Measurements from ENCODE around the gene ABHD2. TPM values are rescaled to one million over a fixed set of nuclear protein-coding genes. Genes with fewer than 3 reads are reported as not detected.

ABHD2 gene
- total RNA-seq, 6 experiments from 2014 or later: 43.1 to 63.5 (median 51.8) TPM

DNA sequence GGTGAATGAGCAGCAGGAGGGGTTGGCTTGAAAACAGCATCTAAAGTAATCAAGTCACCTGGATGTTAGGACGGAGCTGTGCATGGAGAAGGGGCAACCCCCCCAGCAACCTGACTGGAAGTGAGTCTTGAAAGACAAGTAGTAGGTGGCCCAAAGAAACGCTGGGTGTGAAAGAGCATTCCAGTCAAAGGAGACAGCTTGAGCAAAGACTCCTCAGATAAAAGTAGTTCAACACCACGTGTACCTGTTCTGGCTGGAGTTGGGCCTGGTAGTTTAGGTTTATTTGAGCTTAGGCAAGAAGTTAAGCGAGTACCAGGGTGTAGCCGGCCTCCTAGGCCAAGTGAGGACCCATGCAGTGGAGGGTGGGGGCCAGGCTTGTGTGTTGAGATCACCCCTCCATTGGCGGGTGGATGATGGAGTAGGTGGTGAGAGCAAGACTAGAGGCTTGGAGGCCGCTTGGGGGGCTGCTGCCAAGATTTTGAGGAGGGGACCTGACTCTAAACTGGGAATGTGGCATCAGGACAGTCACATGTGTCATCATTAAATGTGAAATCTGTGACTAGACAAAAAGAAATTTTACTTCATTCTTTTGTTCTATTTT lies 61.3 kb downstream of the ABHD2 start:
- Mint-ChIP-seq H3K27me3 (ENCODE audit: insufficient read depth) (no peaks in the 10 kb centered on the region), H3K4me1 (ENCODE audit: low read depth) (peaks cover 8% of the 10 kb centered on the region), H3K9me3 (no peaks in the 10 kb centered on the region), H3K4me3 (no peak overlapping the region), H3K36me3 (ENCODE audit: low read depth) (peaks cover 16% of the 10 kb centered on the region), H3K27ac (no peak overlapping the region)
- no peak for DNase-seq
- no peak for TF ChIP-seq CTCF (IDR thresholded peaks at IDR 0.05)

DNA sequence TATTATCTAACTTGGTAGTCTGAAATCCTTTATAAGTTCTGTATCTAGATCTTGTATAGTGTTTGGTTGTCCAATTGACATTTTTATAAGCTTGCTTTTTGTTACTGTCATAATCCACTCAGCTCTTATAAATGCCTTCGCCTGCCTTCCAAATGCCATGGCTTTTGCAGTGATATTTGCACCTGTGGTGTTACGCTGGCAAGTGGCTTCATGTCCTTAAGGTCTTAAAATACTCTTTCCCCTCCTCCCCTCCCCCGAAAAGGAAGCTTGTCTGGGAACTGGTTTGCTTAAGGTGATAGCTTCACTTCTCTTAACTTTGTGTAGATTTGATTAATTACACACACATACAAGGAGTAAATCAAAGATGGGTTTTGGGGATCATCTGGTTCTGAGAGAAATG lies 62.0 kb downstream of the ABHD2 start:
- H3K4me1 Mint-ChIP-seq (ENCODE audit: low read depth): peaks cover 6% of the 10 kb centered on the region; the same call in 1 of the 2 replicates
- no peaks in the 10 kb centered on the region for H3K27me3 Mint-ChIP-seq (ENCODE audit: insufficient read depth)
- no peak for TF ChIP-seq CTCF (IDR thresholded peaks at IDR 0.05)
- no peaks in the 10 kb centered on the region for H3K9me3 Mint-ChIP-seq
- DNase-seq: no peak
- H3K4me3 Mint-ChIP-seq: no peak overlapping the region
- H3K27ac Mint-ChIP-seq: no peak overlapping the region
- H3K36me3 Mint-ChIP-seq (ENCODE audit: low read depth): peaks cover 20% of the 10 kb centered on the region

DNA sequence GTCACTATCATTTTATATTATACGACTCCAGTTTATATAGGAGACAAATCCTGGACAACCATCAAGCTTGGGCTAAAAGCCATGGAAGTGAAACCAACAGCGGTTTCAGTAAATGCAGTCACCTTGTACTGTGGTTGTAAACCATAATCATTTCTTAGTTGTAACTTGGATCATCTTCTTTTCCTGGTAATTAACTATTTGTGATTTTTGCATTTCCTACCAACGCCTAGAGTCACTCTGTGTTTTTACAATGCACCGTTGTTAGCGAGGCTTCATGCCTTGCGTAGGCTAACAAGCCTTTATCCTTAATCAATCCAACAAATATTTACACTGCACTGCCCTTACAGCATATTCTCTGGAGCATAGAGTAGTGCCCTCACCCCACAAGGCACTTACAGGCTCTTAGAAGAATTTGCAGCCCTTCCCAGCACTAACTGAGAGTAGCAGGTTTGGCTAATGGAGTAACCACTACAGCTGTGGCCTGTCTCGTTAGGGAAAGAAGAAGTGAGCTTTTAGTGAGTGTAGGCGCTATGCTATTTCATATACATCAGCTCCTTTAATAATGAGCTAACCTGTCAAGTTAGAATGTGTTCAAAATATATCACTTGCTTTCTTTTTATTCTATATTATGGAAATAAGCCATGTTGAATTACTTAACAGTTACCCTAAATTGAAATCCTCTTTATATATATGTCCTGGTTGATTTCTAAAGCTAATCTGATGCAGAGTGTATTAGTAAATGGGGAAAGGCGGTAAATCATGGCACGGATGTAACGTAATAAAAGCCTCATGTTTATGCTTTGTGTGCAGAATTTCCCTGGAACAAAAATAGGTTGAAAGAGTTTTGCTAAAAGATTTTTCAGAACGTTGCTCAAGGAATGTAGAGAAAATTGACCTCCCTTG lies 62.8 kb downstream of the ABHD2 start:
- Mint-ChIP-seq H3K4me1 (ENCODE audit: low read depth) (peaks cover 1% of the 10 kb centered on the region; the same call in 1 of the 2 replicates), H3K27ac (no peak overlapping the region), H3K9me3 (no peaks in the 10 kb centered on the region), H3K27me3 (ENCODE audit: insufficient read depth) (no peaks in the 10 kb centered on the region), H3K4me3 (no peak overlapping the region), H3K36me3 (ENCODE audit: low read depth) (peaks cover 20% of the 10 kb centered on the region)
- DNase-seq: no peak
- no peak for TF ChIP-seq CTCF (IDR thresholded peaks at IDR 0.05)

DNA sequence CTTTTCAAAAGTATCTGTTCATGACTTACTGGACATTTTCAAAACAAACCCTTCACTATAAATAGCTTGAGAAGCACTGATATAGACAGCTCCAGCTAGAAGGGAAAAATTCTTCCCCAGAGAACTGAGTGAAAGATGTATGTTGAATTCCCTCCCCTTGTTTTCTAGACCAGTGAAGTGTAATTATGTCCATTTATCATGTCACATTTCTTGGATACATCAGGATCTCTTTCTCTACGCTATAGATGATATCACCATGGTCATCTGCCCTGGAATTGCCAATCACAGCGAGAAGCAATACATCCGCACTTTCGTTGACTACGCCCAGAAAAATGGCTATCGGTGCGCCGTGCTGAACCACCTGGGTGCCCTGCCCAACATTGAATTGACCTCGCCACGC lies 66.9 kb downstream of the ABHD2 start:
- Mint-ChIP-seq H3K27ac (no peak overlapping the region), H3K9me3 (no peaks in the 10 kb centered on the region), H3K27me3 (ENCODE audit: insufficient read depth) (no peaks in the 10 kb centered on the region), H3K4me3 (no peak overlapping the region), H3K4me1 (ENCODE audit: low read depth) (peaks cover 1% of the 10 kb centered on the region), H3K36me3 (ENCODE audit: low read depth) (peaks cover 19% of the 10 kb centered on the region)
- TF ChIP-seq CTCF (IDR thresholded peaks at IDR 0.05): no peak
- DNase-seq: no peak

DNA sequence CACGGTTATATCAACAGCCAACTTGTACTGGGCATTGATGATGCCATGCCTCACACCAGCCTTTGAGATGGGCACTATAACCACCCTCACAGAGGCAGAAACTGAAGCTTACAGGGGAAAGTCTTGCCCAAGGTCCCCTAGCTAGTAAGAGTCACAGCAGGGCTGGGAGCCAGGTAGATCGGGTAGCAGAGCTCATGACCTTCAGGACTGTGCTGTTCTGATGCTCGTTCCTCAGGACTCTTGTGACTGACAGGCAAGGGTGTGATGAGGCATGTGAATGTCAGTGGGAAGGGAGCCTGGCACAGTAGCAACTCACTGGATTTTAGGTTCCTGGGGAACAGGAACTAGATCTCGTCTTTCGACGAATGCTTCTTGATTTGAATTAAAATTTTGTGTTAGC lies 67.4 kb downstream of the ABHD2 start:
- no peak for DNase-seq
- no peak for TF ChIP-seq CTCF (IDR thresholded peaks at IDR 0.05)
- Mint-ChIP-seq H3K27ac (no peak overlapping the region), H3K36me3 (ENCODE audit: low read depth) (peaks cover 23% of the 10 kb centered on the region), H3K27me3 (ENCODE audit: insufficient read depth) (no peaks in the 10 kb centered on the region), H3K4me3 (no peak overlapping the region), H3K4me1 (ENCODE audit: low read depth) (peaks cover 6% of the 10 kb centered on the region), H3K9me3 (no peaks in the 10 kb centered on the region)

Measured in HFFc6 (cell line).